Measurements from ENCODE around the gene GALNT15. TPM values are rescaled to one million over a fixed set of nuclear protein-coding genes. Genes with fewer than 3 reads are reported as not detected.
A peak's percentile ranks its signal among the peaks of the same experiment; 100 is the strongest.

GALNT15 gene
- total and polyA plus RNA-seq, 12 donors: 0.55 to 30.5 (median 4.3) TPM

GRCh38 chr3:16262174-16262573 lies 87.7 kb downstream of the GALNT15 start:
- Histone ChIP-seq H3K4me1 (peaks cover 5 to 54% (median 39%) of the 10 kb centered on the region in 9 donors), H3K9me3 (no peaks in the 10 kb centered on the region), H3K27ac (no peak overlapping the region), H3K4me3 (no peak overlapping the region), H3K36me3 (peaks cover 0 to 46% (median 15%) of the 10 kb centered on the region in 9 donors), H3K27me3 (no peaks in the 10 kb centered on the region)
- DNase-seq (no peak), ATAC-seq (no peak)
- TF ChIP-seq, protein P1, sequence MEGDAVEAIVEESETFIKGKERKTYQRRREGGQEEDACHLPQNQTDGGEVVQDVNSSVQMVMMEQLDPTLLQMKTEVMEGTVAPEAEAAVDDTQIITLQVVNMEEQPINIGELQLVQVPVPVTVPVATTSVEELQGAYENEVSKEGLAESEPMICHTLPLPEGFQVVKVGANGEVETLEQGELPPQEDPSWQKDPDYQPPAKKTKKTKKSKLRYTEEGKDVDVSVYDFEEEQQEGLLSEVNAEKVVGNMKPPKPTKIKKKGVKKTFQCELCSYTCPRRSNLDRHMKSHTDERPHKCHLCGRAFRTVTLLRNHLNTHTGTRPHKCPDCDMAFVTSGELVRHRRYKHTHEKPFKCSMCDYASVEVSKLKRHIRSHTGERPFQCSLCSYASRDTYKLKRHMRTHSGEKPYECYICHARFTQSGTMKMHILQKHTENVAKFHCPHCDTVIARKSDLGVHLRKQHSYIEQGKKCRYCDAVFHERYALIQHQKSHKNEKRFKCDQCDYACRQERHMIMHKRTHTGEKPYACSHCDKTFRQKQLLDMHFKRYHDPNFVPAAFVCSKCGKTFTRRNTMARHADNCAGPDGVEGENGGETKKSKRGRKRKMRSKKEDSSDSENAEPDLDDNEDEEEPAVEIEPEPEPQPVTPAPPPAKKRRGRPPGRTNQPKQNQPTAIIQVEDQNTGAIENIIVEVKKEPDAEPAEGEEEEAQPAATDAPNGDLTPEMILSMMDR (IDR thresholded peaks at IDR 0.05): no peak
- WGBS, 2 donors: 73 to 74% methylated on average over 4 of the region's 4 CpGs
- intact Hi-C loops (cut with DNase I): no loop called here

DNA sequence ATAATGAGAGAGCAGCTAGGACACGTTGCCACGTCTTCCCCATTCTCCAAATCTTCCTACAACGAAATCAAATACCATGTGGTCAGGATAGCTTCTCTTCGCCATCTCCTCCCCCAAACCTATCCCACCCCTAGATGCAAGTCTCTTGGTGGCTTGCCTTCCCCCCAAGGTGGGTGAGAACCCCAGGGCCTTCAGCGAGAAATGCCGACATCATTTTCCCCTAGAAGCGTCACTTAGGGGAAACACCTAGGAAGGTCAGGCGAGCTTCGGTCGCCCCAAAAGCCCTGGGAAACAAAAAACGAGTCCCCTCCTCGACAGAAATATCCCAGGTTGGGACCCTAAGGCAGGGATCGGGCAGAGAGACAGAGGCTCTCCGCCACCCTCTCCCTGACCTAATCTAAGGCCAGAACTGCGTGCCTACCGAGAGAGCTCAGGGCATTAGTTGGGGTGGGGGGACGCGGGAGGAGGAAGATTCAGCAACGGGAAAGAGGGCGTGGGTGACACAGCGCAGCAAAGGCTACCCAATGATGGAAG lies 89.8 kb downstream of the GALNT15 start:
- Histone ChIP-seq H3K27me3 (no peaks in the 10 kb centered on the region), H3K9me3 (no peaks in the 10 kb centered on the region), H3K4me3 (peak overlapping the region; percentile 59 to 98 (median 78)), H3K4me1 (peaks cover 5 to 63% (median 46%) of the 10 kb centered on the region in 9 donors), H3K36me3 (peaks cover 0 to 35% (median 15%) of the 10 kb centered on the region in 9 donors), H3K27ac (peak overlapping the region in 9 of 10 donors; percentile 85 to 93 (median 92))
- 1% methylated on average over 21 of the region's 21 CpGs for WGBS, 2 donors
- DNase-seq (no peak), ATAC-seq (no peak)
- intact Hi-C loops (cut with DNase I): no loop called here
- TF ChIP-seq, protein P1 (IDR thresholded peaks at IDR 0.05): peak in 1 of 9 donors; percentile 12

DNA sequence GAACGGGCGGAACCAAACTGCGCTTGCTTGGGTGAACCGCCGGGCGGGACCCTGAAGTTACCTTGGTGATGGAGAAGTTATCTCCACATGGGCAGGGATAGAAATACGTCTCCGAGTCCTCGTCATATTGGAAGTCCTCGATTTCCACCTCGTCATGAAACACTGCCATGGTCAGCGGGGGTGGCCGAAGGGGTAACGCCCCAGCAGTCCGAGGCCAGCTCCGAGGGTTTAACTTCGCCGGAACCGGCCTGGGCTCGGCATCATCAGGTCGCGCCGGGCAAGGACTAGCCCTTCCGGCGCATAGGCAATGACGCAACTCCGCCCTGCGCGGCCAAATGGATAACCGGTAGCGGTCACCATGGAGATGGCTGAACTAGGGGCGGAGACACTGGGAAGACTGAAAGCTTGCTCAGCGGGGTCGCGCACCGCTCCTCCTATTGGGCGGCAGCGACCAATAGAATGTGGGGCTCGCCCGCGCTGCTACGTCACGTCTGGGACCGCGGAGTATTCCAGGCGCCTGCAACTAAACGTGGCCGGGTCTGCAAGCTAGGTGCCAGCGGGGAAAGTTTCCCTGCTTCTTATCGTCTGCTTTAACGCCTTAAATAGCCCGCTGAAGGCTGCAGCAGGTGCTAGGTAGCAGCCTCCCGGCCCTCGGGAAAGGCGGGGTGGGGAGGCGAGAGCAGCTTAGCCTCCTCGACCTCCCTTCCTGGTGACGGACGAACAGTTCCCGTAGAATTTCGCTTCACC lies 90.4 kb downstream of the GALNT15 start, which contains the start of the genes DPH3 and OXNAD1:
TSS of gene DPH3 (minus strand) at position 236 of the 747 bp plus-strand sequence. CDS start at position 169, 67 bp downstream.
TSS of gene OXNAD1 (plus strand) at position 505 of the 747 bp plus-strand sequence. CDS start 5,741 bp downstream, outside the sequence.
- Histone ChIP-seq H3K4me3 (peak within 1 kb of the TSS; percentile 59 to 98 (median 78)), H3K9me3 (no peaks in the 10 kb centered on the region), H3K36me3 (peaks cover 0 to 35% (median 10%) of the 10 kb centered on the region in 9 donors), H3K27ac (peak within 1 kb of the TSS; percentile 81 to 93 (median 91)), H3K4me1 (peaks cover 5 to 63% (median 46%) of the 10 kb centered on the region in 9 donors), H3K27me3 (no peaks in the 10 kb centered on the region)
- TF ChIP-seq, protein P1 (IDR thresholded peaks at IDR 0.05): peak in 1 of 9 donors; percentile 7
- DNase-seq (peak; percentile 99 to 100), ATAC-seq (peak; percentile 99 to 100 (median 100))
- intact Hi-C loops (cut with DNase I): loop anchor here in 2 of 10 donors (5.0 kb wide), 2 partner anchors 282 to 287 kb away; no protein-coding TSS in a partner anchor
- 0% methylated on average over 61 of the region's 61 CpGs for WGBS, 2 donors

GRCh38 chr3:16265455-16265786 lies 90.9 kb downstream of the GALNT15 start:
- Histone ChIP-seq H3K4me3 (peak overlapping the region; percentile 59 to 98 (median 78)), H3K4me1 (peaks cover 5 to 63% (median 46%) of the 10 kb centered on the region in 9 donors), H3K36me3 (peaks cover 0 to 35% (median 4%) of the 10 kb centered on the region in 9 donors), H3K9me3 (no peaks in the 10 kb centered on the region), H3K27me3 (no peaks in the 10 kb centered on the region), H3K27ac (peak overlapping the region; percentile 81 to 93 (median 91))
- no peak for DNase-seq
- 0 to 1% methylated on average over 6 of the region's 6 CpGs for WGBS, 2 donors
- TF ChIP-seq, protein P1 (IDR thresholded peaks at IDR 0.05): no peak
- ATAC-seq: no peak
- intact Hi-C loops (cut with DNase I): loop anchor here in 2 of 10 donors (5.0 kb wide), 2 partner anchors 282 to 287 kb away; no protein-coding TSS in a partner anchor
